ENCODE data around the gene ARHGAP24.

ARHGAP24 gene

GRCh38 chr4:85777908-85778631, 303.1 kb downstream of the ARHGAP24 start:
- DNase-seq (ENCODE audit: low read depth in 2 of 2): no peak

- DNase-seq (ENCODE audit: low read depth in 2 of 2): no peak
These were observed 303.7 kb downstream of the ARHGAP24 start for GRCh38 chr4:85778632-85779131.

- no peak for DNase-seq (ENCODE audit: low read depth in 2 of 2)
These were observed 304.2 kb downstream of the ARHGAP24 start for GRCh38 chr4:85779165-85779564.

- no peak for DNase-seq (ENCODE audit: low read depth in 2 of 2)
These were observed 305.7 kb downstream of the ARHGAP24 start for GRCh38 chr4:85780664-85781063.

GRCh38 chr4:85783483-85783882, 308.5 kb downstream of the ARHGAP24 start:
- no peak for DNase-seq (ENCODE audit: low read depth in 2 of 2)

GRCh38 chr4:85783900-85784299, 308.9 kb downstream of the ARHGAP24 start:
- no peak for DNase-seq (ENCODE audit: low read depth in 2 of 2)

GRCh38 chr4:85784348-85784747, 309.4 kb downstream of the ARHGAP24 start:
- no peak for DNase-seq (ENCODE audit: low read depth in 2 of 2)

- DNase-seq (ENCODE audit: low read depth in 2 of 2): no peak
These were observed 310.0 kb downstream of the ARHGAP24 start for GRCh38 chr4:85784947-85785346.

GRCh38 chr4:85787133-85787532, 312.2 kb downstream of the ARHGAP24 start:
- no peak for DNase-seq (ENCODE audit: low read depth in 2 of 2)

- DNase-seq (ENCODE audit: low read depth in 2 of 2): no peak
These were observed 313.7 kb downstream of the ARHGAP24 start for GRCh38 chr4:85788604-85789003.

GRCh38 chr4:85789241-85789640, 314.3 kb downstream of the ARHGAP24 start:
- no peak for DNase-seq (ENCODE audit: low read depth in 2 of 2)

GRCh38 chr4:85790582-85790981, 315.6 kb downstream of the ARHGAP24 start:
- DNase-seq (ENCODE audit: low read depth in 2 of 2): no peak

- DNase-seq (ENCODE audit: low read depth in 2 of 2): no peak
These were observed 317.7 kb downstream of the ARHGAP24 start for GRCh38 chr4:85792376-85793232.

- no peak for DNase-seq (ENCODE audit: low read depth in 2 of 2)
These were observed 318.3 kb downstream of the ARHGAP24 start for GRCh38 chr4:85793233-85793585.

- no peak for DNase-seq (ENCODE audit: low read depth in 2 of 2)
These were observed 323.2 kb downstream of the ARHGAP24 start for GRCh38 chr4:85798012-85798770.

GRCh38 chr4:85803856-85804255, 328.9 kb downstream of the ARHGAP24 start:
- no peak for DNase-seq (ENCODE audit: low read depth in 2 of 2)

GRCh38 chr4:85805891-85806290, 330.9 kb downstream of the ARHGAP24 start:
- DNase-seq (ENCODE audit: low read depth in 2 of 2): no peak

GRCh38 chr4:85806334-85806733, 331.4 kb downstream of the ARHGAP24 start:
- no peak for DNase-seq (ENCODE audit: low read depth in 2 of 2)

- DNase-seq (ENCODE audit: low read depth in 2 of 2): no peak
These were observed 332.4 kb downstream of the ARHGAP24 start for GRCh38 chr4:85807247-85807950.

GRCh38 chr4:85808104-85808503, 333.2 kb downstream of the ARHGAP24 start:
- DNase-seq (ENCODE audit: low read depth in 2 of 2): no peak

GRCh38 chr4:85808864-85809263, 333.9 kb downstream of the ARHGAP24 start:
- DNase-seq (ENCODE audit: low read depth in 2 of 2): no peak

GRCh38 chr4:85812776-85813175, 337.8 kb downstream of the ARHGAP24 start:
- no peak for DNase-seq (ENCODE audit: low read depth in 2 of 2)

All from stimulated activated CD4-positive, alpha-beta T cell treated with anti-CD3 and anti-CD28 coated beads, Interleukin-1b, Interleukin-23, amount 100 ng/mL, for 1 hour (primary cell).